Osteoblast (primary cell): ENCODE measurements around the gene MEP1B. TPM values are rescaled to one million over a fixed set of nuclear protein-coding genes. Genes with fewer than 3 reads are reported as not detected.
"Not testable (repeated sequence)": the region's sequence is repeated elsewhere in the genome, so short reads cannot be mapped to it uniquely, and the experiment has no call there.

ENCODE experiments used
- DNase-seq: peaks from one replicate; pipeline ENCODE4 v3.0.0; 2011; ENCODE audit warnings: low spot score, mixed read lengths; ENCODE audit not compliant: insufficient read length; ENCODE audit errors: missing footprints
- H2AFZ ChIP-seq: 2 replicates; pipeline ENCODE4 v1.6.0; 2011; ENCODE audit warnings: mild to moderate bottlenecking, low read length
- H3K27ac ChIP-seq: 2 replicates; pipeline ENCODE4 v1.5.1; 2011; ENCODE audit warnings: mild to moderate bottlenecking, low read depth, low read length, moderate library complexity
- H3K27me3 ChIP-seq: 2 replicates; pipeline ENCODE4 v1.6.0; 2012; ENCODE audit warnings: mild to moderate bottlenecking, control low read depth, inconsistent platforms, low read length, moderate library complexity; ENCODE audit not compliant: insufficient read depth
- H3K36me3 ChIP-seq: 2 replicates; pipeline ENCODE4 v1.5.1; 2011; ENCODE audit warnings: mild to moderate bottlenecking, low read length, control low read depth, moderate library complexity; ENCODE audit not compliant: insufficient read depth
- H3K4me1 ChIP-seq: 2 replicates; pipeline ENCODE4 v1.5.1; 2011; ENCODE audit warnings: mild to moderate bottlenecking, low read length, control low read depth, moderate library complexity; ENCODE audit not compliant: insufficient read depth
- H3K4me2 ChIP-seq: 2 replicates; pipeline ENCODE4 v1.6.0; 2011; ENCODE audit warnings: mild to moderate bottlenecking, low read length; ENCODE audit not compliant: insufficient read depth
- H3K4me3 ChIP-seq: fragments of 200-600 bp; sonication (generic); 3 replicates; pipeline ENCODE4 v1.5.1; 2012; ENCODE audit warnings: mild to moderate bottlenecking, low read length, inconsistent platforms; ENCODE audit not compliant: insufficient read depth
- H3K79me2 ChIP-seq: 2 replicates; pipeline ENCODE4 v1.6.0; 2012; ENCODE audit warnings: mild to moderate bottlenecking, low read length, control low read depth, inconsistent platforms; ENCODE audit not compliant: insufficient read depth
- H3K9me3 ChIP-seq: 2 replicates; pipeline ENCODE4 v1.5.1; 2011; ENCODE audit warnings: low read depth, low read length, control low read depth
- H4K20me1 ChIP-seq: 2 replicates; pipeline ENCODE4 v1.6.0; 2012; ENCODE audit warnings: mild to moderate bottlenecking, low read length, control low read depth; ENCODE audit not compliant: insufficient read depth
- total RNA-seq: library from RNA; depleted of rRNA; stranded (reverse); fragments of >200 nt; gene quantifications from 2 replicates; pipeline ENCODE4 v1.2.3, GENCODE V29; 2012
- TF ChIP-seq, protein P1 (sequence below): IDR thresholded peaks from 2 replicates; pipeline ENCODE4 v1.5.1; 2011; ENCODE audit warnings: mild to moderate bottlenecking, low read depth, low read length, moderate library complexity; ENCODE audit errors: extremely low read depth

The MEP1B gene
- total RNA-seq, 1 donor, result not detected

DNA sequence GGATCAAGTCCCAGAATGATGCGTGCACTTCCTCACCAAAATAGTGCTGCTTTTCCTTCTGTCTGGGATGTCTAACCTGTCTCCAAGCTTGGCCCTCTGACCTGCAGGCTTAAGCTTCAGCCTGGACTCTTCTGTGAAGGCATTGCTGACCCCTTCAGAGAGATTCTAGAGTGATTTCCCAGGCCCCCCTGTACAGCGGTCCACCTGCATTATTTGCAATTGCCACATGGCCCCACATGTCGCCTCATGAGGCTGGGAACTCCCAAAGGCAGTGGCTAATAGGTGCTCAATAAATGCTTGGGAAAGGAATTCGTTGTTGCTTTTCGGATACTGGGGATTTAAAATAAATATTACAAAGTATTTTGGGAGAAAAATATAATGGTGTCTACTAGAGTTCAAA lies 32.3 kb upstream of the MEP1B start:
- no peaks in the 10 kb centered on the region for H3K9me3 ChIP-seq
- no peak for DNase-seq
- H3K4me2 ChIP-seq, result peak overlapping the region; percentile 89
- TF ChIP-seq, protein P1, sequence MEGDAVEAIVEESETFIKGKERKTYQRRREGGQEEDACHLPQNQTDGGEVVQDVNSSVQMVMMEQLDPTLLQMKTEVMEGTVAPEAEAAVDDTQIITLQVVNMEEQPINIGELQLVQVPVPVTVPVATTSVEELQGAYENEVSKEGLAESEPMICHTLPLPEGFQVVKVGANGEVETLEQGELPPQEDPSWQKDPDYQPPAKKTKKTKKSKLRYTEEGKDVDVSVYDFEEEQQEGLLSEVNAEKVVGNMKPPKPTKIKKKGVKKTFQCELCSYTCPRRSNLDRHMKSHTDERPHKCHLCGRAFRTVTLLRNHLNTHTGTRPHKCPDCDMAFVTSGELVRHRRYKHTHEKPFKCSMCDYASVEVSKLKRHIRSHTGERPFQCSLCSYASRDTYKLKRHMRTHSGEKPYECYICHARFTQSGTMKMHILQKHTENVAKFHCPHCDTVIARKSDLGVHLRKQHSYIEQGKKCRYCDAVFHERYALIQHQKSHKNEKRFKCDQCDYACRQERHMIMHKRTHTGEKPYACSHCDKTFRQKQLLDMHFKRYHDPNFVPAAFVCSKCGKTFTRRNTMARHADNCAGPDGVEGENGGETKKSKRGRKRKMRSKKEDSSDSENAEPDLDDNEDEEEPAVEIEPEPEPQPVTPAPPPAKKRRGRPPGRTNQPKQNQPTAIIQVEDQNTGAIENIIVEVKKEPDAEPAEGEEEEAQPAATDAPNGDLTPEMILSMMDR, result no peak
- no peaks in the 10 kb centered on the region for H3K36me3 ChIP-seq
- H3K4me1 ChIP-seq, result peaks cover 4% of the 10 kb centered on the region
- H4K20me1 ChIP-seq, result no peaks in the 10 kb centered on the region
- no peak overlapping the region for H3K27ac ChIP-seq
- no peaks in the 10 kb centered on the region for H3K79me2 ChIP-seq
- H3K4me3 ChIP-seq, result no peak overlapping the region
- H2AFZ ChIP-seq, result peak overlapping the region; percentile 3
- no peaks in the 10 kb centered on the region for H3K27me3 ChIP-seq

DNA sequence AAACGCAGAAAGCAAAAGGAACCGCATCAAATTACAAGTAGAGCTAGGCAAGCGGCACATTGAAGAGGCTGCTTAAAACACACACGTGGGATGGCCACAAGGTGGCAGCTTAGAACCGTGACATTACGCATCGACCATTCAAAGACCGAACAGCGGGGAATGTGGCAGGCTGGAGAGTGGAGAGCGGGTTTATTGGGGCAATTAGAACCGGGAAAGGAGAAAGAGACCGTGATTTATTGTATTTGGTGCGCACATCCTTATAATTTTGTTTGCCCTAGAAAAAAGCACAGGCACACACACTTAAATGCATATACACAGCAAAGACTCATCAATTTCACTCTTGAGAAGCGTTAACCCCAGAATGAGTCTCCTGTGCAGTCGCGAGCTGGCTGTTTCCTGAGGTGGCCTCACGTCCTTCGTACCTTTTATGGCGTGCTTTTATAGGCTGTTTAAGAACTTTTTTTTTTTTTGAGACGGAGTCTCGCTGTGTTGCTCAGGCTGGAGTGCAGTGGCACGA lies 31.7 kb upstream of the MEP1B start:
- H3K27me3 ChIP-seq, result no peaks in the 10 kb centered on the region
- H4K20me1 ChIP-seq, result no peaks in the 10 kb centered on the region
- H3K9me3 ChIP-seq, result no peaks in the 10 kb centered on the region
- peaks cover 4% of the 10 kb centered on the region for H3K4me1 ChIP-seq
- peak overlapping the region; percentile 56 for H2AFZ ChIP-seq
- peak overlapping the region; percentile 61 for H3K4me3 ChIP-seq
- H3K79me2 ChIP-seq, result no peaks in the 10 kb centered on the region
- H3K4me2 ChIP-seq, result peak overlapping the region; percentile 89
- DNase-seq, result peak; percentile 87
- H3K27ac ChIP-seq, result no peak overlapping the region
- H3K36me3 ChIP-seq, result no peaks in the 10 kb centered on the region
- TF ChIP-seq, protein P1, result peak; percentile 84

DNA sequence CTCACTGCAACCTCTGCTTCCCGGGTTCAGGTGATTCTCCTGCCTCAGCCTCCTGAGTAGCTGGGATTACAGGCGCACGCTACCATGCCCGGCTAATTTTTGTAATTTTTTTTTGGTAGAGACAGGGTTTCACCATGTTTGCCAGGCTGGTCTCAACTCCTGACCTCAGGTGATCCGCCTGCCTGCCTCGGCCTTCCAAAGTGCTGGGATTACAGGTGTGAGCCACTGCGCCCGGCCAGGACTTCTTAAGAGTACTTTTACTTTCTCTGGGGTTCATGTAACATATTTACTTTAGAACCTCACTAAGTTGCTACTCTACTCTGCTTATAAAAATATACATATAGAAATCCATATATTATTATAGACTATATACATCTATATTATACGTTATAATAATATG lies 31.2 kb upstream of the MEP1B start:
- DNase-seq, H3K79me2 ChIP-seq, H3K27me3 ChIP-seq, H3K4me1 ChIP-seq, H3K9me3 ChIP-seq, H3K27ac ChIP-seq, H4K20me1 ChIP-seq, H3K4me3 ChIP-seq, H3K36me3 ChIP-seq: not testable (repeated sequence)
- Histone ChIP-seq H3K4me2 (peak overlapping the region; percentile 89), H2AFZ (peak overlapping the region; percentile 56)

DNA sequence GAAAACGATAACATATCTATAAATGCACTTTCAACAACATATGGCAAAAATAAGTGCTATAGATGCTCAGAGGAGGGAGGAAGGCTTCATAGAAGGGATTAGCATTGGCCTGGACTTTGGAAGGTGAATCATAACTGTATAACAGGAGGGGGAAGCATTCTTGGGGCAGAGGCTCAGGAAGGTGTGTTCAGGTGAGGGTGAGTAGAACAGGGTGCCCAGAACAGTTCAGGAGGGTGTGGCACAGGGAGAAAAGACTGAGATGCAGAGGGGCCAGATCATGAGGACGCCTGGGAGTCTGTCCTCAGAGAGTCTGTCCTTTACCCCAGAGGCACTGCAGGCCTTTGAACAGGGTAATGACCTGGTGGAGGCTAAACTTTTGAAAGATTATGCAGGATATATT lies 29.3 kb upstream of the MEP1B start:
- DNase-seq, result no peak
- Histone ChIP-seq H3K9me3 (no peaks in the 10 kb centered on the region), H3K79me2 (no peaks in the 10 kb centered on the region), H3K4me1 (peaks cover 4% of the 10 kb centered on the region), H3K36me3 (no peaks in the 10 kb centered on the region), H2AFZ (no peak overlapping the region), H3K4me3 (no peak overlapping the region), H4K20me1 (no peaks in the 10 kb centered on the region), H3K27ac (no peak overlapping the region), H3K4me2 (no peak overlapping the region), H3K27me3 (no peaks in the 10 kb centered on the region)
- TF ChIP-seq, protein P1, result no peak
